HepG2 (cell line): Measurements from ENCODE around the gene BCL2L2. TPM values are rescaled to one million over a fixed set of nuclear protein-coding genes. Genes with fewer than 3 reads are reported as not detected.

Experiments
- CEBPB ChIP-seq: IDR thresholded peaks from 2 replicates; pipeline ENCODE4 v1.6.1; 2011; ENCODE audit warnings: low read depth, low read length, improper control_type of control experiment, borderline replicate concordance
- CREB1 ChIP-seq, 2 experiments: fragments of 450-650 bp in 1 of 2; IDR thresholded peaks; 2 replicates each; pipeline ENCODE4 v1.6.1; 2016 to 2017; ENCODE audit warnings: control low read depth in 1 of 2, mild to moderate bottlenecking in 1 of 2, missing compliant biosample characterization in 1 of 2, missing genetic modification characterization in 1 of 2
- NRL ChIP-seq: sonication (generic); formaldehyde crosslinking; IDR thresholded peaks from 2 replicates; pipeline ENCODE4 v1.5.0; 2020; ENCODE audit warnings: missing genetic modification reagents, mild to moderate bottlenecking, moderate library complexity, borderline replicate concordance
- SAFB2 ChIP-seq: sonication (generic); formaldehyde crosslinking; IDR thresholded peaks from 2 replicates; pipeline ENCODE4 v1.5.1; 2020; ENCODE audit warnings: missing genetic modification reagents, low read depth, mild to moderate bottlenecking, borderline replicate concordance
- STAT5B ChIP-seq: sonication (generic); formaldehyde crosslinking; IDR thresholded peaks from 2 replicates; pipeline ENCODE4 v1.4.0; 2020; ENCODE audit warnings: missing genetic modification reagents
- ZNF232 ChIP-seq: sonication (generic); formaldehyde crosslinking; IDR thresholded peaks from 2 replicates; pipeline ENCODE4 v1.4.0; 2020; ENCODE audit warnings: missing genetic modification reagents, borderline replicate concordance
- ZSCAN9 ChIP-seq: IDR thresholded peaks from 2 replicates; pipeline ENCODE4 v1.6.1; 2016; ENCODE audit warnings: borderline replicate concordance
- polyA plus RNA-seq, 8 experiments: library from polyadenylated mRNA; depleted of rRNA in 3 of 8; stranded (reverse) in 7 of 8; unstranded in 1 of 8; fragments of >200 nt; fragmentation: Illumina TruSeq in 4 of 8; extraction: Trizol in 4 of 8; gene quantifications; 2 replicates each; pipeline versions ENCODE4 v1.2.1 to v1.2.3, GENCODE V29; 2011 to 2016; ENCODE audit warnings: low read depth in 4 of 8, missing spikeins in 1 of 8, mixed read lengths in 1 of 8; ENCODE audit not compliant: insufficient read depth in 1 of 8
- total RNA-seq, 5 experiments: library from RNA; depleted of rRNA; stranded (reverse); fragments of >200 nt; fragmentation: Illumina TruSeq; extraction: Trizol; gene quantifications; 2 replicates each; pipeline ENCODE4 v1.2.3, GENCODE V29; 2016; ENCODE audit warnings: low read depth in 1 of 5
- TF ChIP-seq, protein P1 (sequence below): sonication (generic); formaldehyde crosslinking; IDR thresholded peaks from 2 replicates; pipeline ENCODE4 v1.4.0; 2020; ENCODE audit warnings: missing genetic modification reagents, borderline replicate concordance
- TF ChIP-seq, protein P2 (sequence below): sonication (generic); formaldehyde crosslinking; IDR thresholded peaks from 2 replicates; pipeline ENCODE4 v1.8.1; 2023; ENCODE audit warnings: mild to moderate bottlenecking, missing genetic modification reagents, borderline replicate concordance
- TF ChIP-seq, protein P3 (sequence below): sonication (generic); formaldehyde crosslinking; IDR thresholded peaks from 2 replicates; pipeline ENCODE4 v1.5.1; 2020; ENCODE audit warnings: missing genetic modification reagents, mild to moderate bottlenecking, borderline replicate concordance
- TF ChIP-seq, protein P4 (sequence below): sonication (generic); formaldehyde crosslinking; IDR thresholded peaks from 2 replicates; pipeline ENCODE4 v1.5.0; 2020; ENCODE audit warnings: missing genetic modification reagents, mild to moderate bottlenecking, borderline replicate concordance
- TF ChIP-seq, protein P5 (sequence below): sonication (generic); formaldehyde crosslinking; IDR thresholded peaks from 2 replicates; pipeline ENCODE4 v1.8.0; 2023; ENCODE audit warnings: mild to moderate bottlenecking, missing genetic modification reagents
- TF ChIP-seq, protein P6 (sequence below): sonication (generic); formaldehyde crosslinking; IDR thresholded peaks from 2 replicates; pipeline ENCODE4 v1.4.0; 2020; ENCODE audit warnings: missing genetic modification reagents
- TF ChIP-seq, protein P7 (sequence below), 2 experiments: IDR thresholded peaks; 2 replicates each; pipeline ENCODE4 v1.6.1; 2011 to 2012; ENCODE audit warnings: low read length in 2 of 2, borderline replicate concordance in 1 of 2, low read depth in 1 of 2, mild to moderate bottlenecking in 1 of 2, moderate library complexity in 1 of 2

The BCL2L2 gene
- total and polyA plus RNA-seq, 2 of the 13 experiments (the other 11 are each of a cell fraction or from before 2014, with no cell fraction given) = 28.1 to 49.8 TPM

DNA sequence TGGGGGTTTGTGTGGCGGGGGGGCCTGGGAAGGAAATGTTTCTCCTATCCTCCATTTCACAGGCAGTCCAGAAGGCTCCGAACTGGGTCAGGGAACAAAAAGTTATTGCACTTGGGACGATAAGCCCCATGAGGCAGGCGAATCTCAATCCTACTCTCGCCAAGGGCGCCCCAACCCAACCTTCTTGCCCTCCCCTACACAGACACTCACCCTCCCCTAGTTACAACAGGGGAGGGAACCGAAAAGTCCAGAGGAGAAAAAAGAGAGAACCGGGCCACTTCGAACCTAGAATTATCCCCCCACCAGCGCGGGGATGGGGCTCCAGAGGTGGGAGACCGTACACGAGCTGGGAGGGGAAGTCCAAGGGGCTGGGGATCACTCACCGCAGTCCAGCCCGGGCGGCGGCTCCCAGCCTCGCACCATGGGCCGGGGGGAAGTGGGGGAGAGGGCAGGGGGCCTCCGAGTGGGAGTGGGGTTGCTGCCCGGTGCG lies 21.1 kb upstream of the BCL2L2 start (continued):
- TF ChIP-seq, protein P1, sequence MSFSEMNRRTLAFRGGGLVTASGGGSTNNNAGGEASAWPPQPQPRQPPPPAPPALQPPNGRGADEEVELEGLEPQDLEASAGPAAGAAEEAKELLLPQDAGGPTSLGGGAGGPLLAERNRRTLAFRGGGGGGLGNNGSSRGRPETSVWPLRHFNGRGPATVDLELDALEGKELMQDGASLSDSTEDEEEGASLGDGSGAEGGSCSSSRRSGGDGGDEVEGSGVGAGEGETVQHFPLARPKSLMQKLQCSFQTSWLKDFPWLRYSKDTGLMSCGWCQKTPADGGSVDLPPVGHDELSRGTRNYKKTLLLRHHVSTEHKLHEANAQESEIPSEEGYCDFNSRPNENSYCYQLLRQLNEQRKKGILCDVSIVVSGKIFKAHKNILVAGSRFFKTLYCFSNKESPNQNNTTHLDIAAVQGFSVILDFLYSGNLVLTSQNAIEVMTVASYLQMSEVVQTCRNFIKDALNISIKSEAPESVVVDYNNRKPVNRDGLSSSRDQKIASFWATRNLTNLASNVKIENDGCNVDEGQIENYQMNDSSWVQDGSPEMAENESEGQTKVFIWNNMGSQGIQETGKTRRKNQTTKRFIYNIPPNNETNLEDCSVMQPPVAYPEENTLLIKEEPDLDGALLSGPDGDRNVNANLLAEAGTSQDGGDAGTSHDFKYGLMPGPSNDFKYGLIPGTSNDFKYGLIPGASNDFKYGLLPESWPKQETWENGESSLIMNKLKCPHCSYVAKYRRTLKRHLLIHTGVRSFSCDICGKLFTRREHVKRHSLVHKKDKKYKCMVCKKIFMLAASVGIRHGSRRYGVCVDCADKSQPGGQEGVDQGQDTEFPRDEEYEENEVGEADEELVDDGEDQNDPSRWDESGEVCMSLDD (CRISPR knock-in tag) = no peak
- TF ChIP-seq, protein P2, sequence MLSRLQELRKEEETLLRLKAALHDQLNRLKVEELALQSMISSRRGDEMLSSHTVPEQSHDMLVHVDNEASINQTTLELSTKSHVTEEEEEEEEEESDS (CRISPR knock-in tag) = 0 out of 2 replicates have a peak, but pooled peaks have one; percentile 51
- TF ChIP-seq, protein P3, sequence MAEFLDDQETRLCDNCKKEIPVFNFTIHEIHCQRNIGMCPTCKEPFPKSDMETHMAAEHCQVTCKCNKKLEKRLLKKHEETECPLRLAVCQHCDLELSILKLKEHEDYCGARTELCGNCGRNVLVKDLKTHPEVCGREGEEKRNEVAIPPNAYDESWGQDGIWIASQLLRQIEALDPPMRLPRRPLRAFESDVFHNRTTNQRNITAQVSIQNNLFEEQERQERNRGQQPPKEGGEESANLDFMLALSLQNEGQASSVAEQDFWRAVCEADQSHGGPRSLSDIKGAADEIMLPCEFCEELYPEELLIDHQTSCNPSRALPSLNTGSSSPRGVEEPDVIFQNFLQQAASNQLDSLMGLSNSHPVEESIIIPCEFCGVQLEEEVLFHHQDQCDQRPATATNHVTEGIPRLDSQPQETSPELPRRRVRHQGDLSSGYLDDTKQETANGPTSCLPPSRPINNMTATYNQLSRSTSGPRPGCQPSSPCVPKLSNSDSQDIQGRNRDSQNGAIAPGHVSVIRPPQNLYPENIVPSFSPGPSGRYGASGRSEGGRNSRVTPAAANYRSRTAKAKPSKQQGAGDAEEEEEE (CRISPR knock-in tag) = no peak
- TF ChIP-seq, protein P4, sequence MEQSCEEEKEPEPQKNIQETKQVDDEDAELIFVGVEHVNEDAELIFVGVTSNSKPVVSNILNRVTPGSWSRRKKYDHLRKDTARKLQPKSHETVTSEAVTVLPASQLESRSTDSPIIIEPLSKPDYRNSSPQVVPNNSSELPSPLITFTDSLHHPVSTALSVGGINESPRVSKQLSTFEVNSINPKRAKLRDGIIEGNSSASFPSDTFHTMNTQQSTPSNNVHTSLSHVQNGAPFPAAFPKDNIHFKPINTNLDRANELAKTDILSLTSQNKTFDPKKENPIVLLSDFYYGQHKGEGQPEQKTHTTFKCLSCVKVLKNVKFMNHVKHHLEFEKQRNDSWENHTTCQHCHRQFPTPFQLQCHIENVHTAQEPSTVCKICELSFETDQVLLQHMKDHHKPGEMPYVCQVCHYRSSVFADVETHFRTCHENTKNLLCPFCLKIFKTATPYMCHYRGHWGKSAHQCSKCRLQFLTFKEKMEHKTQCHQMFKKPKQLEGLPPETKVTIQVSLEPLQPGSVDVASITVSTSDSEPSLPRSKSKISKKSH (CRISPR knock-in tag) = 0 out of 2 replicates have a peak, but pooled peaks have one; percentile 18
- TF ChIP-seq STAT5B (CRISPR knock-in tag) (no peak), SAFB2 (no peak; the same call in 1 of the 2 replicates), ZSCAN9 (CRISPR knock-in tag) (no peak; the same call in 1 of the 2 replicates), CREB1 (IDR thresholded peaks at IDR 0.05) (no peak), CREB1 (CRISPR knock-in tag; IDR thresholded peaks at IDR 0.05) (no peak), CEBPB (no peak), NRL (CRISPR knock-in tag) (no peak; the same call in none of the 2 replicates), ZNF232 (CRISPR knock-in tag) (no peak)
- TF ChIP-seq, protein P5, sequence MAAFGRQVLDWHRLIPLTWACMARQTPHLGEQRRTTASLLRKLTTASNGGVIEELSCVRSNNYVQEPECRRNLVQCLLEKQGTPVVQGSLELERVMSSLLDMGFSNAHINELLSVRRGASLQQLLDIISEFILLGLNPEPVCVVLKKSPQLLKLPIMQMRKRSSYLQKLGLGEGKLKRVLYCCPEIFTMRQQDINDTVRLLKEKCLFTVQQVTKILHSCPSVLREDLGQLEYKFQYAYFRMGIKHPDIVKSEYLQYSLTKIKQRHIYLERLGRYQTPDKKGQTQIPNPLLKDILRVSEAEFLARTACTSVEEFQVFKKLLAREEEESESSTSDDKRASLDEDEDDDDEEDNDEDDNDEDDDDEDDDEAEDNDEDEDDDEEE (CRISPR knock-in tag) = 0 out of 2 replicates have a peak, but pooled peaks have one; percentile 61
- TF ChIP-seq, protein P6, sequence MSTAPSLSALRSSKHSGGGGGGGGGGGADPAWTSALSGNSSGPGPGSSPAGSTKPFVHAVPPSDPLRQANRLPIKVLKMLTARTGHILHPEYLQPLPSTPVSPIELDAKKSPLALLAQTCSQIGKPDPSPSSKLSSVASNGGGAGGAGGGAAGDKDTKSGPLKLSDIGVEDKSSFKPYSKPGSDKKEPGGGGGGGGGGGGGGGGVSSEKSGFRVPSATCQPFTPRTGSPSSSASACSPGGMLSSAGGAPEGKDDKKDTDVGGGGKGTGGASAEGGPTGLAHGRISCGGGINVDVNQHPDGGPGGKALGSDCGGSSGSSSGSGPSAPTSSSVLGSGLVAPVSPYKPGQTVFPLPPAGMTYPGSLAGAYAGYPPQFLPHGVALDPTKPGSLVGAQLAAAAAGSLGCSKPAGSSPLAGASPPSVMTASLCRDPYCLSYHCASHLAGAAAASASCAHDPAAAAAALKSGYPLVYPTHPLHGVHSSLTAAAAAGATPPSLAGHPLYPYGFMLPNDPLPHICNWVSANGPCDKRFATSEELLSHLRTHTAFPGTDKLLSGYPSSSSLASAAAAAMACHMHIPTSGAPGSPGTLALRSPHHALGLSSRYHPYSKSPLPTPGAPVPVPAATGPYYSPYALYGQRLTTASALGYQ = no peak
- TF ChIP-seq, protein P7, sequence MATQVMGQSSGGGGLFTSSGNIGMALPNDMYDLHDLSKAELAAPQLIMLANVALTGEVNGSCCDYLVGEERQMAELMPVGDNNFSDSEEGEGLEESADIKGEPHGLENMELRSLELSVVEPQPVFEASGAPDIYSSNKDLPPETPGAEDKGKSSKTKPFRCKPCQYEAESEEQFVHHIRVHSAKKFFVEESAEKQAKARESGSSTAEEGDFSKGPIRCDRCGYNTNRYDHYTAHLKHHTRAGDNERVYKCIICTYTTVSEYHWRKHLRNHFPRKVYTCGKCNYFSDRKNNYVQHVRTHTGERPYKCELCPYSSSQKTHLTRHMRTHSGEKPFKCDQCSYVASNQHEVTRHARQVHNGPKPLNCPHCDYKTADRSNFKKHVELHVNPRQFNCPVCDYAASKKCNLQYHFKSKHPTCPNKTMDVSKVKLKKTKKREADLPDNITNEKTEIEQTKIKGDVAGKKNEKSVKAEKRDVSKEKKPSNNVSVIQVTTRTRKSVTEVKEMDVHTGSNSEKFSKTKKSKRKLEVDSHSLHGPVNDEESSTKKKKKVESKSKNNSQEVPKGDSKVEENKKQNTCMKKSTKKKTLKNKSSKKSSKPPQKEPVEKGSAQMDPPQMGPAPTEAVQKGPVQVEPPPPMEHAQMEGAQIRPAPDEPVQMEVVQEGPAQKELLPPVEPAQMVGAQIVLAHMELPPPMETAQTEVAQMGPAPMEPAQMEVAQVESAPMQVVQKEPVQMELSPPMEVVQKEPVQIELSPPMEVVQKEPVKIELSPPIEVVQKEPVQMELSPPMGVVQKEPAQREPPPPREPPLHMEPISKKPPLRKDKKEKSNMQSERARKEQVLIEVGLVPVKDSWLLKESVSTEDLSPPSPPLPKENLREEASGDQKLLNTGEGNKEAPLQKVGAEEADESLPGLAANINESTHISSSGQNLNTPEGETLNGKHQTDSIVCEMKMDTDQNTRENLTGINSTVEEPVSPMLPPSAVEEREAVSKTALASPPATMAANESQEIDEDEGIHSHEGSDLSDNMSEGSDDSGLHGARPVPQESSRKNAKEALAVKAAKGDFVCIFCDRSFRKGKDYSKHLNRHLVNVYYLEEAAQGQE (IDR thresholded peaks at IDR 0.05; ENCODE audit: borderline replicate concordance in 1 of 2, low read depth in 1 of 2, low read length in 2 of 2) = 0 out of 4 replicates have a peak, but pooled peaks of 1 of the 2 experiments have one; percentile 41
